ENCODE measurements around the gene STAT3.
"Not testable (repeated sequence)": the region's sequence is repeated elsewhere in the genome, so short reads cannot be mapped to it uniquely, and the experiment has no call there.

The STAT3 gene

DNA sequence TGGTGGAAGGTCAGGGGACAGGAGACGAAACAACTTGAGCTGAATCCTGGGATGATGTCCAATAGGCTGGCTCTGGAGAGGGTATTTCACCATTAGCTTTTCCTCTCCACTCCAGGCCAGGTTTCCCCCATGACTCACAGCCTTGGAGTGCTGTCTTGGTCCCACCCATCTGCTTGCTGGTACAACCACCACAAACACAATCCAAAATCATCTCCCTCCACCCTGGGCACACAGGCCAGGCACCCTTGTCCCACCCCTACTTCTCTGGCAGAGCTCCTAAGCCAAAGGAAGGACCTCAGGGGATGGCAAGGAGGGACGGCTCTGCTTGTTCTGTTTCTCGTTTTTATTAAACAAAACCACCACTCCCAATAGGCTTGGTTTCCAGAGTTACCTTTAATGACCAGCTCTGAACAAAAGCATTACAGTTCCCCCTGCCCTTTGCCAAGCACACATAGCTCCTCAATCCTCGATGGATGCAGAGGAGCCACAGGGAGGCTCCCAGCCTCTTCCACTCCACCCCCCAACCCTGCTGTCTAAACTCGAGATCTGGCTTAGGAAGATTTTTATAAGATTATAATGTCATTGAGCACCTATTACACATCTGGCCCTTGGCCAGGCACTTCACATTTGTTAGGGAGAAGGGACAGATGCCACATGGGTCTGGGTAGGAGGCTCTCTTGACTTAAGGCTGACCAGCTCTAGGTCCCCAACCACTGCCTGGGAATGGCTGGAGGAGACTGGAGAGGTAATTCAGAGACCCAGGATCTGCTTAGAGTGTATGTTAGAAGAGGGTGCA is 21.5 kb upstream of the STAT3 start:
- peak in 5 of 58 donors; percentile 9 to 80 (median 12) for DNase-seq

GRCh38 chr17:42408061-42408460 is 19.8 kb upstream of the STAT3 start:
- DNase-seq, result peak in 51 of 58 donors; percentile 7 to 93 (median 62)

GRCh38 chr17:42407289-42407836 is 19.1 kb upstream of the STAT3 start:
- peak in 54 of 58 donors; percentile 13 to 88 (median 72) for DNase-seq

DNA sequence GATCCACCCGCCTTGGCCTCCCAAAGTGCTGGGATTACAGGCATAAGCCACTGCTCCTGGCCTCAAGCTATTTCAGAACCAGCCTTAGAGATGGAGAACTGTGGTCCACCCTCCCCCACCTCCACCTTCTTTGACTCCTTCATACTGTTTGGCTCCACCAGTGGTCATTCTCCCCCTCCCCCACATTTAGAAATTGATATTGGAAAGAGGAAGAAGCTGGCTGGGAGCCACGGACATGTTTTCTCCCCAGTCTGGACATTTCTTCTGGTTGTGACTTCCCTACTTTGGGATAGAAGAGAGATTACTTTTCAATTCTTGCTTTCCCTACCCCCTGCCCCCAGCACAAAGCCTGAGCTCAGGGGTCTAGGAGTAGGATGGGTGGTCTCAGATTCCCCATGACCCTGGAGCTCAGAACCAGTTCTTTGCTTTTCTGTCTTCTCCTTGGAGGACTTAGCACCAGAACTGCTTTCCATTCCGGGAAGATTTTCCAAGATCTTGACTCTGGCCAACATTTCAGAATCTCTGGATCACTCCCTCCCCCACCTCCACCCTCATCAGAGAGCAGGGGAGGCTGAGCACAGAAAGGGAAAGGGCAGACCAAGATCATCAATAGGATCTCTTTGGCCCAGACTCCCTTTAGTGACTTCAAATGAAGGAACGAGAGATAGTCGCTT is 18.5 kb upstream of the STAT3 start:
- DNase-seq, result peak in 1 of 58 donors; percentile 6

DNA sequence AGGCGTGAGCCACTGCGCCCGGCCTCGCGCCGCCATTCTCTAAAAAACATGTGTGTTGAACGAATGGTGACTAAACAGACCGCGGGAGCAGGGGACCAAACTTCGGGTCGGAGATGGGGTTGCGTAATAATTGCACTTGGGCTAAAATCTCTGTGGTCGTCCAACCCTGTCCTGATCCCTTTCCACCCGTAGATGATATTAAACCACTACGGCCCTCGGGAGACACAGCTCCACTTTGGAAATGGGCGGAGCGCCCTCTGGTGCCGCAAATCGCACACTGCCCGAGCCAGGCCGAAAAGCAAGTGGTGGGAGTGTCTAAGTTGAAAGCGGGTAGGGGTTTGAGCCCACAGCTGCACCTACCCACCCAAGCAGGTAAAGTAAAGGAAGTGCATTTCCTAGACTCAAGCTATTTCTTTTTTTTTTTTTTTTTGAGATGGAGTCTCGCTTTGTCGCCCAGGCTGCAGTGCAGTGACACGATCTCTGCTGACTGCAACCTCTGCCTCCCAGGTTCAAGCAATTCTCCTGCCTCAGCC is 17.8 kb upstream of the STAT3 start:
- peak in 55 of 58 donors; percentile 5 to 85 (median 55) for DNase-seq

DNA sequence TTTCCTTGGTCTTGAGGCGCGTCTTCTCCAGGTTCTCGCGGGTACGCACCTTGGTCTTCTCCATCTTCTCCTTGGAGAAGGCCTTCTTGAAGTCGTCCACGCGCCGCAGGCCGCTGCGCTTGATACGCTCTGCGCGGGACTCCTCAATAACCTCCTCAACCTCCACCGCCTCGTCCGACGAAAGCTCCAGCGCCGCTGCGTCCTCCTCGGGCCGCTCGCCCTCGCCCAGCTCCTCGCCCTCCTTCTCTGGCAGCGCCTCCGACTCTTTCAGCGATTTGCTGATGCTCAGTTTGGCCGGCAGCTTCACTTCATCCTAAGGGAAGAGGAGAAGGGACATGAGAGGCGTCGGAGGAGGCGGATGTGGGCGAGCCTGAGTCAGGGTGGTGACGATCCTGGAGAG is 16.8 kb upstream of the STAT3 start:
- no peak for DNase-seq

GRCh38 chr17:42404326-42405055 is 16.2 kb upstream of the STAT3 start:
- no peak for DNase-seq

DNA sequence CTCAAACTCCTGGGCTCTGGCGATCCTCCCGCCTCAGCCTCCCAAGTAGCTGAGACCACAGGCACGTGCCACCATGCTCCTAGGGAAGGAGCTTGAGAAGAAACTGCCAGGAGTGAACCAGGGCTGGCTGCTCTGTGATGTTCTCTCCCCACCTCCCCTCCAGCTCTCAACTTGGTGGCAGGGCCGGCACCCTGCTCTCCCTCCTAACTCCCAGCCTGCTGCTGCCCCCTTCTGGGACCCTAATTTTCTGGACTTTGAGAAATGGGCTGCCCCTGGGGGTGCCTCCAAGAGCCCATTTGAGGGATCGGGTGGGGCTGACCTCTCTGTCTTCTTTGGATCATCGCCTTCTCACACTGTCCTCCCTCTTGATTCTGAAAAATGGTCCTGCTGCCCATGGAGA is 14.9 kb upstream of the STAT3 start:
- peak in 2 of 58 donors; percentile 12 for DNase-seq

- no peak for DNase-seq
Measured at GRCh38 chr17:42402117-42402516, 13.9 kb upstream of the STAT3 start.

DNA sequence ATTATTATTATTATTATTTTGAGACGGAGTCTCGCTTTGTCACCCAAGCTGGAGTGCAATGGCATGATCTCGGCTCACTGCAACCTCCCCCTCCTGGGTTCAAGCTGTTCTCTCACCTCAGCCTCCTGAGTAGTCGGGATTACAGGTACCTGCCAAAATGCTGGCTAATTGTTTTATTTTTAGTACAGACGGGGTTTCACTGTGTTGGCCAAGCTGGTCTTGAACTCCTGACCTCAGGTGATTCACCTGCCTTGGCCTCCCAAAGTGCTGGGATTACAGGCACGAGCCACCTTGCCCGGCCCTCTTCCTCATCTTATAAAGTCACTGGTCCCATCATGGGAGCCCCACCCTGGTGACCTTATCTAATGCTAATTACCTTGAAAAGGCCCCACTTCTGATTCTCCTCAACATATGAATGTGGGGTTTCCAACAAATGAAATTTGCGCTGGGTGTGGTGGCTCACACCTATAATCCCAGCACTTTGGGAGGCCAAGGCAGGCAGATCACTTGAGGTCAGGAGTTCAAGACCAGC is 12.7 kb upstream of the STAT3 start:
- not testable (repeated sequence) for DNase-seq

DNA sequence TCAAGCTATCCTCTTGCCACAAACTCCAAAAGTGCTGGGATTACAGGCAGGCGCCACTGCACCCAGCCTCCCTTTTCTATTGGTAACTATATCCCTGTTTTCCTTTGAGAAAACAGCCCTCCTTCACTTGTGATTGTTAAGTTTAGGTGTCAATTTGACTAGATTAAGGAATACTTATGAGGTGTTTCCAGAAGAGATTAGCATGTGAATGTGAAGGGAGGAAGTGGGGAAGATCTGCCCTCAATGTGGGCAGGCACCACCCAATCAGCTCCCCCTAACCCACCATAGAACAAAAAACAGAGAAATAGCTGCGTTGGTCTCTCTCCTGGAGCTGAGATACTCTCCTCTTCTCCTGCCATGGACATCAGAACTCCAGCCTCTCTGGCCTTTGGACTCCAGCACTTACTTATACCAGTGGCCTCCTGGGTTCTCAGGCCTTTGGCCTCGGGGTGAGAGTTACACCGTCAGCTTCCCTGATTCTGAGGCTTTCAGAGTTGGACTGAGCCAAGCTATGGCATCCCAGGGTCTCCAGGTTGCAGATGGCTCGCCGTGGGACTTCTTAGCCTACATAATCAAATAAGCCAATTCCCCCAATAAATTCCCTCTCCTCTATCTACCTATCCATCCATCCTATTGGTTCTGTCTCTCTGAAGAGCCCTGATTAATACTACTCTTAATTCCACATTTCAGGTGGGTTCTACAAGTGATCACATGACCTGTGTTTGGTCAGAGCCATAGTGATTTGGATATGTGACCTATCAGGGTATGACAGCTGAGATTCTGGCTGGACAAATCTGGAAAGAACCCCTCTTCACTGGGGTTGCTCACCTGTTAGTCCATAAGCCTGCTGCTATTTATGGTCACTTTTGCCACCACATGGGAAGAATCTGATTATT is 12.0 kb upstream of the STAT3 start:
- no peak for DNase-seq

DNA sequence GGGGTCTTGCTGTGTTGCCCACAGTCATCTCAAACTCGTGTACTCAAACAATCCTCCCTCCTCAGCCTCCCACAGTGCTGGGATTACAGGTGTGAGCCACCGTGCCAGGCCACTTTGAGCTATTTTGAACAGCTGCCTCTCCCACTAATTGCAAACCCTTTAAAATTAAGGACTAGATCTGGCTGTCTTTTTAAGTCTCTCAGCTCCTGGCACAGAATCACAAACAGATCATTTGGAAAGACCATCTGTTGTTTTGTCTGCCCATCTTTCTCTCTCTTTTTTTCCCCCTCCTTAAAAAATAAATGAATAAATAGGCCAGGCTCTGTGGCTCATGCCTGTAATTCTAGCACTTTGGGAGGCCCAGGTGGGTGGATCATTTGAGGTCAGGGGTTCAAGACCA is 10.9 kb upstream of the STAT3 start:
- DNase-seq, result no peak

GRCh38 chr17:42395601-42396000 is 7.4 kb upstream of the STAT3 start:
- DNase-seq, result not testable (repeated sequence)

- DNase-seq, result no peak
Measured at GRCh38 chr17:42394838-42395237, 6.6 kb upstream of the STAT3 start.

DNA sequence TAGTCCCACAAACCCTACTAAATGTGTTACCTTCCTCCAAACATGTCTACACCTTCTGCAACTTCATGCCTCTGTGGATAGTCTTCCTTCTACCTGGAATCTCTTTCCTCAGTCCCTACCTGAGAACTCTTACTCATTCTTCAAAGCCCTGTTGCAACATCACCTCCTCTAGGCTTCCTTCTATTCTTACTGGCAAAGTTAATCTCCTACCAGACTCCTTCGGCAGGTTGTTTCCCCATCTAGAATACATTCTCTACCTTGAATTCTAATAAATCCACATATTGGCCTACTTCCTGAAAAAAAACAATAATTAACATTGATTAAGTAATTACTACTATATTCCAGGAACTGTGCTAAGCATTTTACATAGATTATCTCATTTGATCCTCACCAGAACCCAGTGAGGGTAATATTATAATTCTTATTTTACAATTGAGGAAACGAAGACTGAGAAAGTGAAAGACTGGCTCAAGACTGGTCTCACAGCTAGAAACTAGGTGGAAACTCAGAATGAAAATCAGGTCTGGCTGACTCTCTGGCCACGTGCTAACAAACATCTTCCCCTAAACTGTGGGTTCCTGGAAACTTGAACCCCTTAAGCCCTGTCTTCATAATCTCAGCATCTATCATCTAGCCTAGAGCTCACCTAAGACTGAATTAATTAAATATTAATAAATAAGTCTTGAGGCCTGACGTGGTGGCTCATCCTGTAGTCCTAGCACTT is 4.6 kb upstream of the STAT3 start:
- DNase-seq, result no peak

GRCh38 chr17:42391439-42391838 is 3.2 kb upstream of the STAT3 start:
- not testable (repeated sequence) for DNase-seq

GRCh38 chr17:42389899-42390298 is 1.7 kb upstream of the STAT3 start:
- no peak for DNase-seq

DNA sequence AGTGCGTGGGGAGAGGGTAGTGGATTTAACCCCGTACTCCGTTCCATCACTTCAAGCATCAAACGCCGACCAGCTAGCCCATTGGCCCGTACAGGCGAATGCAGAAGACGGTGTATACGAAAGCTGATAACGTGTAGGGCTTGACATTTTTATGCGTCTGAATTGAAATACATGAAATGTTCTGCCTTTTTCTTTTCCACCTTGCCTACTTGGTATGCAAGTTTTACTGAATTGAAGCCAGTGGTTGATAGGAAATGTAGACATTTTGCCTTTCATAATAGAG is 834 bp upstream of the STAT3 start:
- no peak for DNase-seq

DNA sequence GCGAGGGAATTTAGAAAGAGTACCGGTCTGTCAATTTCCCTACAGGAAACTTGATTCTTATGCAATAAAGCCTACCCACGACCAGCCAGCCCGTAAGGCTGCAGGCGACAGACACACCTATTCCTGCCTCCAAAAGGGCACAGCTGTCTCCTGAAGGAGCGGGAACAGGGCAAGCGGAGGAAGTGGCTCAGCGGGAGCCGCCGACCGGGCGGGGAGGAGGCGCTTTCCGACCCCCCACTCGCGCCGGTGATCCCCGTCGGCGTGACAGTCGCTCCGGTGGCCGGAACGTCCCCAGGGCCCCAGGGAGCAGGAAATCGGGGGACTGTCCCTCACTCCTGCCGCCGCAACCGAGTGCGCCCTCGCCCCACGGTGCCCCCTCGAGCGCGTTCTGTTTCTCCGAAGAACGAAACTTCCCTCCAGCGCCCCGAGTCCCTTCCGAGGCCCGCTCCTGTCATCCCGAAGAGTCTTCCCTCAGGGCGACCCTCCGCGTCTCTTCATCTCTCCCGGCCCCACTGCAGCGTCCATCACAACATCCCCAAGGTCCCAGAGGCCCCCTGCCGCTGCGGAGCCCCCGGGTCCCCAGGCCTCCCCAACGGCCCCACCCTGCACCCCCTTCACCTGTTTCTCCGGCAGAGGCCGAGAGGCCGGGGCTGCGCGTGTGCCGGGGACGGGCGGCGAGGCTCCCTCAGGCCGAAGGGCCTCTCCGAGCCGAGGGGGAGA is 421 bp downstream of the STAT3 start:
- DNase-seq, result peak in 20 of 58 donors; percentile 9 to 65 (median 49)

Measured in anterior cingulate cortex (tissue), 58 donors.